Measurements from ENCODE around the gene NCOA3. TPM values are rescaled to one million over a fixed set of nuclear protein-coding genes. Genes with fewer than 3 reads are reported as not detected.

NCOA3 gene
- polyA plus RNA-seq, 1 of the 3 experiments (the other 2 are of a cell fraction), result 5.8 TPM

GRCh38 chr20:47665221-47665991 lies 163.7 kb downstream of the NCOA3 start:
- no peaks in the 10 kb centered on the region for H3K79me2 ChIP-seq (ENCODE audit: insufficient read depth)
- H3K4me3 ChIP-seq (ENCODE audit: low read depth in 2 of 2, low read length in 1 of 2), result no peak overlapping the region
- no peak for TF ChIP-seq GATA2 (CRISPR knock-in tag; IDR thresholded peaks at IDR 0.05)
- no peak for TF ChIP-seq FOXM1 (IDR thresholded peaks at IDR 0.05; ENCODE audit: low read depth)
- TF ChIP-seq YY1 (IDR thresholded peaks at IDR 0.05; ENCODE audit: low read depth), result no peak
- no peak for TF ChIP-seq EZH2phosphoT487 (IDR thresholded peaks at IDR 0.05; ENCODE audit: borderline replicate concordance, low read depth)
- TF ChIP-seq EP300 (IDR thresholded peaks at IDR 0.05; ENCODE audit: borderline replicate concordance in 1 of 2, low read depth in 1 of 2, low read length in 1 of 2), result no peak
- H3K27me3 ChIP-seq (ENCODE audit: insufficient read depth), result no peaks in the 10 kb centered on the region
- no peak overlapping the region for H3K27ac ChIP-seq (ENCODE audit: low read depth in 2 of 2, low read length in 1 of 2)
- no peaks in the 10 kb centered on the region for H3F3A ChIP-seq (replicated peaks; ENCODE audit: insufficient read depth)
- CTCF ChIA-PET, result interaction anchor here (0.7 to 24.9 kb wide), 6 partner anchors 12 to 958 kb away, joined by 3 to 437 read pairs (median 6); no protein-coding TSS in a partner anchor
- H3K36me3 ChIP-seq (replicated peaks in 1 of 2; ENCODE audit: control insufficient read depth in 1 of 2, insufficient read depth in 2 of 2, low read length in 1 of 2), result peaks cover 0 to 16% of the 10 kb centered on the region in 2 experiments
- no peaks in the 10 kb centered on the region for H3K9me2 ChIP-seq
- peaks cover 3 to 4% of the 10 kb centered on the region in 2 experiments; a peak in 2 of 4 replicates for H3K4me1 ChIP-seq (ENCODE audit: control insufficient read depth in 1 of 2, insufficient read depth in 2 of 2, low read depth in 1 of 2, low read length in 1 of 2)
- WGBS (ENCODE audit: low lambda C conversion rate), result 96% methylated on average over 22 of the region's 27 CpGs
- H2AFZ ChIP-seq (ENCODE audit: low read depth), result no peak overlapping the region
- POLR2A ChIA-PET, result no interaction called here
- no peak overlapping the region for H3K4me2 ChIP-seq
- H3K9me3 ChIP-seq, result no peaks in the 10 kb centered on the region
- no peak overlapping the region for H3K9ac ChIP-seq
- H4K20me1 ChIP-seq (ENCODE audit: insufficient read depth), result no peaks in the 10 kb centered on the region
- no peak for DNase-seq

GRCh38 chr20:47666304-47666703 lies 164.6 kb downstream of the NCOA3 start:
- Histone ChIP-seq H4K20me1 (ENCODE audit: insufficient read depth) (no peaks in the 10 kb centered on the region), H2AFZ (ENCODE audit: low read depth) (no peak overlapping the region), H3K9me2 (no peaks in the 10 kb centered on the region), H3F3A (replicated peaks; ENCODE audit: insufficient read depth) (no peaks in the 10 kb centered on the region), H3K4me1 (ENCODE audit: control insufficient read depth in 1 of 2, insufficient read depth in 2 of 2, low read depth in 1 of 2, low read length in 1 of 2) (peaks cover 3 to 4% of the 10 kb centered on the region in 2 experiments; a peak in 2 of 4 replicates), H3K4me3 (ENCODE audit: low read depth in 2 of 2, low read length in 1 of 2) (no peak overlapping the region), H3K36me3 (replicated peaks in 1 of 2; ENCODE audit: control insufficient read depth in 1 of 2, insufficient read depth in 2 of 2, low read length in 1 of 2) (peaks cover 0 to 14% of the 10 kb centered on the region in 2 experiments), H3K9ac (no peak overlapping the region), H3K27me3 (ENCODE audit: insufficient read depth) (no peaks in the 10 kb centered on the region), H3K4me2 (no peak overlapping the region), H3K27ac (ENCODE audit: low read depth in 2 of 2, low read length in 1 of 2) (no peak overlapping the region), H3K9me3 (no peaks in the 10 kb centered on the region), H3K79me2 (ENCODE audit: insufficient read depth) (no peaks in the 10 kb centered on the region)
- DNase-seq, result no peak
- WGBS (ENCODE audit: low lambda C conversion rate), result 90% methylated on average over 9 of the region's 19 CpGs
- TF ChIP-seq TEAD4 (IDR thresholded peaks at IDR 0.05; ENCODE audit: borderline replicate concordance, insufficient read depth), result no peak
- TF ChIP-seq FOXM1 (IDR thresholded peaks at IDR 0.05; ENCODE audit: low read depth), result no peak
- no peak for TF ChIP-seq PBX3 (IDR thresholded peaks at IDR 0.05)
- no peak for TF ChIP-seq GABPA (IDR thresholded peaks at IDR 0.05; ENCODE audit: low read depth)
- no peak for TF ChIP-seq RCOR1 (IDR thresholded peaks at IDR 0.05; ENCODE audit: low read length)
- no peak for TF ChIP-seq POLR2AphosphoS5 (IDR thresholded peaks at IDR 0.05; ENCODE audit: low read depth, low read length)
- no peak for TF ChIP-seq ELF1 (IDR thresholded peaks at IDR 0.05)
- ChIA-PET CTCF (interaction anchor here (2.1 to 24.9 kb wide), 2 partner anchors 11 to 957 kb away, joined by 6 to 437 read pairs; no protein-coding TSS in a partner anchor), POLR2A (no interaction called here)

Data from SK-N-SH (cell line).